HepG2 (cell line): ENCODE results near the gene COQ10B. TPM values are rescaled to one million over a fixed set of nuclear protein-coding genes. Genes with fewer than 3 reads are reported as not detected.

ENCODE experiments used
- GPN1 ChIP-seq: sonication (generic); formaldehyde crosslinking; IDR thresholded peaks from 2 replicates; pipeline ENCODE4 v1.5.1; 2020; ENCODE audit warnings: missing genetic modification reagents, borderline replicate concordance
- MYC ChIP-seq: sonication (generic); formaldehyde crosslinking; IDR thresholded peaks from 2 replicates; pipeline ENCODE4 v1.9.0; 2021; ENCODE audit warnings: missing genetic modification reagents, borderline replicate concordance
- NR2C2 ChIP-seq: sonication (generic); formaldehyde crosslinking; IDR thresholded peaks from 2 replicates; pipeline ENCODE4 v1.4.0; 2020; ENCODE audit warnings: missing genetic modification reagents, mild to moderate bottlenecking, moderate library complexity, borderline replicate concordance
- RAD51 ChIP-seq: fragments of 450-650 bp; IDR thresholded peaks from 2 replicates; pipeline ENCODE4 v1.6.1; 2016; ENCODE audit warnings: borderline replicate concordance
- RCOR2 ChIP-seq: IDR thresholded peaks from 2 replicates; pipeline ENCODE4 v1.6.1; 2016; ENCODE audit warnings: missing biosample characterization, missing genetic modification reagents
- SAP130 ChIP-seq: IDR thresholded peaks from 2 replicates; pipeline ENCODE4 v1.6.1; 2016; ENCODE audit warnings: low read depth
- ZBTB20 ChIP-seq: sonication (generic); formaldehyde crosslinking; IDR thresholded peaks from 2 replicates; pipeline ENCODE4 v1.8.1; 2023; ENCODE audit warnings: missing genetic modification reagents, low read depth, mild to moderate bottlenecking, borderline replicate concordance
- ZFP37 ChIP-seq: sonication (generic); formaldehyde crosslinking; IDR thresholded peaks from 2 replicates; pipeline ENCODE4 v1.4.0; 2020; ENCODE audit warnings: missing genetic modification reagents, borderline replicate concordance
- ZFP41 ChIP-seq: sonication (generic); formaldehyde crosslinking; IDR thresholded peaks from 2 replicates; pipeline ENCODE4 v1.4.0; 2020; ENCODE audit warnings: mild to moderate bottlenecking, missing genetic modification reagents, borderline replicate concordance
- ZNF496 ChIP-seq: sonication (generic); formaldehyde crosslinking; IDR thresholded peaks from 2 replicates; pipeline ENCODE4 v1.8.1; 2023; ENCODE audit warnings: mild to moderate bottlenecking, moderate library complexity, missing genetic modification reagents; ENCODE audit not compliant: insufficient replicate concordance
- ZNF546 ChIP-seq: sonication (generic); formaldehyde crosslinking; conservative IDR thresholded peaks from 2 replicates; pipeline ENCODE4 v1.8.1; 2023; ENCODE audit warnings: mild to moderate bottlenecking, missing genetic modification reagents
- ZNF556 ChIP-seq: sonication (generic); formaldehyde crosslinking; IDR thresholded peaks from 2 replicates; pipeline ENCODE4 v1.4.0; 2020; ENCODE audit warnings: mild to moderate bottlenecking, missing genetic modification reagents, borderline replicate concordance
- ZNF629 ChIP-seq: sonication (generic); formaldehyde crosslinking; conservative IDR thresholded peaks from 2 replicates; pipeline ENCODE4 v1.5.0; 2020; ENCODE audit warnings: missing genetic modification reagents
- polyA plus RNA-seq, 8 experiments: library from polyadenylated mRNA; depleted of rRNA in 3 of 8; stranded (reverse) in 7 of 8; unstranded in 1 of 8; fragments of >200 nt; fragmentation: Illumina TruSeq in 4 of 8; extraction: Trizol in 4 of 8; gene quantifications; 2 replicates each; pipeline versions ENCODE4 v1.2.1 to v1.2.3, GENCODE V29; 2011 to 2016; ENCODE audit warnings: low read depth in 4 of 8, missing spikeins in 1 of 8, mixed read lengths in 1 of 8; ENCODE audit not compliant: insufficient read depth in 1 of 8
- total RNA-seq, 5 experiments: library from RNA; depleted of rRNA; stranded (reverse); fragments of >200 nt; fragmentation: Illumina TruSeq; extraction: Trizol; gene quantifications; 2 replicates each; pipeline ENCODE4 v1.2.3, GENCODE V29; 2016; ENCODE audit warnings: low read depth in 1 of 5
- TF ChIP-seq, protein P1 (sequence below): sonication (generic); formaldehyde crosslinking; IDR thresholded peaks from 2 replicates; pipeline ENCODE4 v1.5.1; 2020; ENCODE audit warnings: missing genetic modification reagents, mild to moderate bottlenecking, borderline replicate concordance
- TF ChIP-seq, protein P2 (sequence below): IDR thresholded peaks from 2 replicates; pipeline ENCODE4 v1.6.1; 2018; ENCODE audit warnings: missing genetic modification reagents, mild to moderate bottlenecking, missing compliant biosample characterization
- TF ChIP-seq, protein P3 (sequence below): sonication (generic); formaldehyde crosslinking; IDR thresholded peaks from 2 replicates; pipeline ENCODE4 v1.5.1; 2020; ENCODE audit warnings: missing genetic modification reagents, mild to moderate bottlenecking, borderline replicate concordance
- TF ChIP-seq, protein P4 (sequence below): sonication (generic); formaldehyde crosslinking; IDR thresholded peaks from 2 replicates; pipeline ENCODE4 v1.4.0; 2020; ENCODE audit warnings: missing genetic modification reagents, borderline replicate concordance
- TF ChIP-seq, protein P5 (sequence below): sonication (generic); formaldehyde crosslinking; IDR thresholded peaks from 2 replicates; pipeline ENCODE4 v1.4.0; 2020; ENCODE audit warnings: mild to moderate bottlenecking, low read depth, missing genetic modification reagents

The COQ10B gene
- total and polyA plus RNA-seq, 2 of the 13 experiments (the other 11 are each of a cell fraction or from before 2014, with no cell fraction given): 4.6 to 34.9 TPM

DNA sequence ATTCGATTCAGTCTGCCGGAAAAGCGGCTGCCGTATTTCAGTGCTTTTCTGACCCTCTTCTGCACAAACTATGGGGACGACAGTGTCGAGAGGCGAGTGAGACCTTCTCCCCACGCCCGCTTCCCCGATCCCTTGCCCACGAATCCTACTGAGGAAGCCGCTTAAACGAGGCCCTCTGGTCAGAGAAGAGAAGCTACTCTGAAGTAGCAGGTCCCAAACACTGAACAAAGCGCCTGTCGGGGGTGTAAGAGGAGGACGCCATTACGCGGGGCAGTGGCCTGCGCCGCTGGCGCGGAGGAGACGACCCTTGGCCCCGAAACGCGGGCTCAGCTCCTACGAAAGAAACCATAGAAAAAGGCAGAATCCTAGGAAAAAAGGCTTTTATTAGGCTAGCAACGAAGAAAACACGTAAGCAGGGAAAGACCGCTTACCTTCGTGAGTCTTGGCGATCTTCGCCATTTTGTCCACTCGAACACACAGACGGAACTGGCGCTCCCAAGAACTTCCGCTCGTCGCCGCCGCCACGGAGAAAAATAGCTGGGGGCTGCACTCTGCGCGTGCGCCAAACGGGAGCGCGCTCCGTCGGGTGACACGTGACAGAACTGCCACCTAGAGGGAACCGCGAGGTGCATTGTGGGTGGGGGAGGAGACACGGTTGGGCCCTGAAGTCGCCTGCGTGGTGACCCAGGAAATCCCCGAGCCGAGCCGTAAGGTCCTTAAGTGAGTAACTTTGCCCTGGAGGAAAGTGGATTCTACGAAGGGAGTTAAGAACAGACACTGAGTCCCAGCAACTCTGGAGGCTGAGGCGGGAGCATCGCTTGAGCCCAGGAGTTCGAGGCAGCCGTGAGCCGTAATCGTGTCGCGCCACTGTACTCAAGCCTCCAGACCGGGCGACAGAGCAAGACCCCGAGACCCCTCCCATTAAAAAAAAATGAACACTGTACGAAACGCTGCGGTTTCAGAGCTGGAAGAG lies 18.5 kb upstream of the COQ10B start, which contains the start of gene SF3B1 (continued):
- TF ChIP-seq, protein P1, sequence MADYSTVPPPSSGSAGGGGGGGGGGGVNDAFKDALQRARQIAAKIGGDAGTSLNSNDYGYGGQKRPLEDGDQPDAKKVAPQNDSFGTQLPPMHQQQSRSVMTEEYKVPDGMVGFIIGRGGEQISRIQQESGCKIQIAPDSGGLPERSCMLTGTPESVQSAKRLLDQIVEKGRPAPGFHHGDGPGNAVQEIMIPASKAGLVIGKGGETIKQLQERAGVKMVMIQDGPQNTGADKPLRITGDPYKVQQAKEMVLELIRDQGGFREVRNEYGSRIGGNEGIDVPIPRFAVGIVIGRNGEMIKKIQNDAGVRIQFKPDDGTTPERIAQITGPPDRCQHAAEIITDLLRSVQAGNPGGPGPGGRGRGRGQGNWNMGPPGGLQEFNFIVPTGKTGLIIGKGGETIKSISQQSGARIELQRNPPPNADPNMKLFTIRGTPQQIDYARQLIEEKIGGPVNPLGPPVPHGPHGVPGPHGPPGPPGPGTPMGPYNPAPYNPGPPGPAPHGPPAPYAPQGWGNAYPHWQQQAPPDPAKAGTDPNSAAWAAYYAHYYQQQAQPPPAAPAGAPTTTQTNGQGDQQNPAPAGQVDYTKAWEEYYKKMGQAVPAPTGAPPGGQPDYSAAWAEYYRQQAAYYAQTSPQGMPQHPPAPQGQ (CRISPR knock-in tag): no peak
- TF ChIP-seq ZNF556 (CRISPR knock-in tag) (no peak), GPN1 (CRISPR knock-in tag) (no peak), ZBTB20 (CRISPR knock-in tag) (no peak), MYC (CRISPR knock-in tag) (peak; percentile 93; the same call in 1 of the 2 replicates), RCOR2 (CRISPR knock-in tag) (no peak), SAP130 (peak; percentile 97), ZNF546 (CRISPR knock-in tag) (peak; percentile 35; the same call in 1 of the 2 replicates), ZNF629 (CRISPR knock-in tag) (no peak; the same call in 1 of the 2 replicates), ZFP37 (CRISPR knock-in tag) (no peak; the same call in 1 of the 2 replicates), ZNF496 (CRISPR knock-in tag) (no peak), ZFP41 (no peak; the same call in 1 of the 2 replicates), NR2C2 (CRISPR knock-in tag) (peak; percentile 74), RAD51 (peak; percentile 96)
- TF ChIP-seq, protein P2, sequence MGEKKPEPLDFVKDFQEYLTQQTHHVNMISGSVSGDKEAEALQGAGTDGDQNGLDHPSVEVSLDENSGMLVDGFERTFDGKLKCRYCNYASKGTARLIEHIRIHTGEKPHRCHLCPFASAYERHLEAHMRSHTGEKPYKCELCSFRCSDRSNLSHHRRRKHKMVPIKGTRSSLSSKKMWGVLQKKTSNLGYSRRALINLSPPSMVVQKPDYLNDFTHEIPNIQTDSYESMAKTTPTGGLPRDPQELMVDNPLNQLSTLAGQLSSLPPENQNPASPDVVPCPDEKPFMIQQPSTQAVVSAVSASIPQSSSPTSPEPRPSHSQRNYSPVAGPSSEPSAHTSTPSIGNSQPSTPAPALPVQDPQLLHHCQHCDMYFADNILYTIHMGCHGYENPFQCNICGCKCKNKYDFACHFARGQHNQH (CRISPR knock-in tag): peak; percentile 86
- TF ChIP-seq, protein P3, sequence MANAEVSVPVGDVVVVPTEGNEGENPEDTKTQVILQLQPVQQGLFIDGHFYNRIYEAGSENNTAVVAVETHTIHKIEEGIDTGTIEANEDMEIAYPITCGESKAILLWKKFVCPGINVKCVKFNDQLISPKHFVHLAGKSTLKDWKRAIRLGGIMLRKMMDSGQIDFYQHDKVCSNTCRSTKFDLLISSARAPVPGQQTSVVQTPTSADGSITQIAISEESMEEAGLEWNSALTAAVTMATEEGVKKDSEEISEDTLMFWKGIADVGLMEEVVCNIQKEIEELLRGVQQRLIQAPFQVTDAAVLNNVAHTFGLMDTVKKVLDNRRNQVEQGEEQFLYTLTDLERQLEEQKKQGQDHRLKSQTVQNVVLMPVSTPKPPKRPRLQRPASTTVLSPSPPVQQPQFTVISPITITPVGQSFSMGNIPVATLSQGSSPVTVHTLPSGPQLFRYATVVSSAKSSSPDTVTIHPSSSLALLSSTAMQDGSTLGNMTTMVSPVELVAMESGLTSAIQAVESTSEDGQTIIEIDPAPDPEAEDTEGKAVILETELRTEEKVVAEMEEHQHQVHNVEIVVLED (CRISPR knock-in tag): peak; percentile 79; the same call in 1 of the 2 replicates
- TF ChIP-seq, protein P4, sequence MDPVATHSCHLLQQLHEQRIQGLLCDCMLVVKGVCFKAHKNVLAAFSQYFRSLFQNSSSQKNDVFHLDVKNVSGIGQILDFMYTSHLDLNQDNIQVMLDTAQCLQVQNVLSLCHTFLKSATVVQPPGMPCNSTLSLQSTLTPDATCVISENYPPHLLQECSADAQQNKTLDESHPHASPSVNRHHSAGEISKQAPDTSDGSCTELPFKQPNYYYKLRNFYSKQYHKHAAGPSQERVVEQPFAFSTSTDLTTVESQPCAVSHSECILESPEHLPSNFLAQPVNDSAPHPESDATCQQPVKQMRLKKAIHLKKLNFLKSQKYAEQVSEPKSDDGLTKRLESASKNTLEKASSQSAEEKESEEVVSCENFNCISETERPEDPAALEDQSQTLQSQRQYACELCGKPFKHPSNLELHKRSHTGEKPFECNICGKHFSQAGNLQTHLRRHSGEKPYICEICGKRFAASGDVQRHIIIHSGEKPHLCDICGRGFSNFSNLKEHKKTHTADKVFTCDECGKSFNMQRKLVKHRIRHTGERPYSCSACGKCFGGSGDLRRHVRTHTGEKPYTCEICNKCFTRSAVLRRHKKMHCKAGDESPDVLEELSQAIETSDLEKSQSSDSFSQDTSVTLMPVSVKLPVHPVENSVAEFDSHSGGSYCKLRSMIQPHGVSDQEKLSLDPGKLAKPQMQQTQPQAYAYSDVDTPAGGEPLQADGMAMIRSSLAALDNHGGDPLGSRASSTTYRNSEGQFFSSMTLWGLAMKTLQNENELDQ (CRISPR knock-in tag): no peak
- TF ChIP-seq, protein P5, sequence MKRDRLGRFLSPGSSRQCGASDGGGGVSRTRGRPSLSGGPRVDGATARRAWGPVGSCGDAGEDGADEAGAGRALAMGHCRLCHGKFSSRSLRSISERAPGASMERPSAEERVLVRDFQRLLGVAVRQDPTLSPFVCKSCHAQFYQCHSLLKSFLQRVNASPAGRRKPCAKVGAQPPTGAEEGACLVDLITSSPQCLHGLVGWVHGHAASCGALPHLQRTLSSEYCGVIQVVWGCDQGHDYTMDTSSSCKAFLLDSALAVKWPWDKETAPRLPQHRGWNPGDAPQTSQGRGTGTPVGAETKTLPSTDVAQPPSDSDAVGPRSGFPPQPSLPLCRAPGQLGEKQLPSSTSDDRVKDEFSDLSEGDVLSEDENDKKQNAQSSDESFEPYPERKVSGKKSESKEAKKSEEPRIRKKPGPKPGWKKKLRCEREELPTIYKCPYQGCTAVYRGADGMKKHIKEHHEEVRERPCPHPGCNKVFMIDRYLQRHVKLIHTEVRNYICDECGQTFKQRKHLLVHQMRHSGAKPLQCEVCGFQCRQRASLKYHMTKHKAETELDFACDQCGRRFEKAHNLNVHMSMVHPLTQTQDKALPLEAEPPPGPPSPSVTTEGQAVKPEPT (CRISPR knock-in tag): peak; percentile 62; the same call in 1 of the 2 replicates
